ENCODE measurements around the gene HDLBP.

HDLBP gene

DNA sequence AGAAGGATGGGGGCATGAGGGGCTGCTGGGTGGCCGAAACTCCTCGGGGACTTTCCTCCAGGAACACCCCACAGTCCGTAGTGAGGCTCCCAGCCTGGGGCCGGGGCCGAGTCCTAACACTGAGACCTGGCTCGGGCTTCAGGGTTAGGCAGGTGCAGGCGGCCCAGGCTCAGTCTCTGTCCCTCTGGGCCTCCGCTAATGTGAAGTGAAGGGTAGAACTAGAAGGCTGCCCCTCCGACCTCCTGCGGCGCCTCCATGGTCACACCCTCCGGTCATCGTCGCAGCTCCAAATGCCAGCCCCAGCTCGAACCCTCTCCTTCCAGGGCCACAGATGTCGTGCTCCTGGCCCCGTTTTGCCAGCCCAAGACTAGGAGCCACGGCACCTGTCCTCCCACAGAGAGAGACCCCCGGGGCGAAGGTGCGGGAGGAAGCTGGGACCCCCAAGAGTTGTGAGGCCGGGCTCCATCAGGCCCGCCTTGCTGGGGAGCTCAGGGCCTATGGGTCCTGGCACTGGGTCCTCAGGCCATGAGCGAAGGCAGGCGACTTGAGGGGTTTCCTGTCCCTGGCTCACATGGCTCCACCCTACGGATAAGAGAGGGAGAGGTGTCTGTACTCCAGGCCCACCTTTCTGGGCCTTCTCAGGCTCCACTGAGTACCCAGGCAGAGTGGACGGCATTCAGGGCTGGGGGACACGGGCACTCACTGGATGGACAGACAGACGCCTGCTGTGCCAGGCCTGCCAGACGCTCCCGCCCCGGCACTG lies 126.2 kb downstream of the HDLBP start:
- DNase-seq = no peak

DNA sequence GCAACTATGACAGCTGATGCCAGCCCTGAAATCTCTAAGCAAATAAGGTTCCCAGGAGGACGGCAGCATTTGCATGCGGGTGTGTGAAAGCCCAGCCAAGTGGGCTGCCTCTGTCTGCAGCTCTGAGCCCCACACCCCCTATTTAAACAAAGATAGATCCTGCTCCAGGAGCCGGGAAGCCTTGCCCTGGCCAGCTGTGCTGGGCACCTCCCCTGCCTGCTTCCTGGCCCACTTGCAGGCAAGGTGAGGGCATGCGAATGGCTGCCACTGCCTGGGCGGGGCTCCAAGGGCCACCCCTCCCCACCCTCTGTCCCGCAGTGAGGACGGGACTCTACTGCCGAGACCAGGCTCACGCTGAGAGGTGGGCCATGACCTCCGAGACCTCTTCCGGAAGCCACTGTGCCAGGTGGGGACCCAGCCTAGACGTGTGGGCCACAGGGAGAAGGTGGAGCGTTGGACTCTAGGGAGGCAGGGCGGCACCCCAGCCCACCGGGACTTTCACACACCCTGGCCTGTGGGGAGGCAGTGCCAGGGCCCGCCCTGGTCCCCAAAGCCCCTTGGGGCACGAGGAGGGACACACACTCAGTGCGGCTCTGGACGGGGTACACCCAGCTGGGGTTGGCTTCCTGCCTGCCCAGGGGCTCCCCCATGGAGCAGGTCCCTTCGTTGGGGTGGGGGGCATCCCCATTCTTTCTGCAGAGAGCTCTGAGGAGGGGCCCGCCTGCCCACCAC lies 126.9 kb downstream of the HDLBP start, which contains the start of gene ANO7:
Gene ANO7 (plus strand): TSS at position 317 of the 732 bp plus-strand sequence. CDS start 1,387 bp downstream, outside the sequence.
- no peak for DNase-seq

DNA sequence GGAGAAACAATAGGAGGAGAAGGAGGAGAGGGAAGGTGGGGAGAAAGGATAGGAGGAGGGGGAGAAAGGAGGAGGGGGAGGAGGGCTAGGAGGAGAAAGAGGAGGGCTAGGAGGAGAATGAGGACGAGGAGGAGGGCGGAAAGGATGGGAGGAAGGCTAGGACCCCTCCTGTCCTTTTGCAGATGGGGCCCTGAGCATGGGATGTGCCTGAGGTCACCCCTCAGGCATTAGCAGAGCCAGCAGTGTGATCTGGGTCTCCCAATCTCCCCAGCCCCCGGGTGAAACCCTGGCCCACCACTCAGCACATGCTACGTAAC lies 127.6 kb downstream of the HDLBP start:
- DNase-seq = no peak

DNA sequence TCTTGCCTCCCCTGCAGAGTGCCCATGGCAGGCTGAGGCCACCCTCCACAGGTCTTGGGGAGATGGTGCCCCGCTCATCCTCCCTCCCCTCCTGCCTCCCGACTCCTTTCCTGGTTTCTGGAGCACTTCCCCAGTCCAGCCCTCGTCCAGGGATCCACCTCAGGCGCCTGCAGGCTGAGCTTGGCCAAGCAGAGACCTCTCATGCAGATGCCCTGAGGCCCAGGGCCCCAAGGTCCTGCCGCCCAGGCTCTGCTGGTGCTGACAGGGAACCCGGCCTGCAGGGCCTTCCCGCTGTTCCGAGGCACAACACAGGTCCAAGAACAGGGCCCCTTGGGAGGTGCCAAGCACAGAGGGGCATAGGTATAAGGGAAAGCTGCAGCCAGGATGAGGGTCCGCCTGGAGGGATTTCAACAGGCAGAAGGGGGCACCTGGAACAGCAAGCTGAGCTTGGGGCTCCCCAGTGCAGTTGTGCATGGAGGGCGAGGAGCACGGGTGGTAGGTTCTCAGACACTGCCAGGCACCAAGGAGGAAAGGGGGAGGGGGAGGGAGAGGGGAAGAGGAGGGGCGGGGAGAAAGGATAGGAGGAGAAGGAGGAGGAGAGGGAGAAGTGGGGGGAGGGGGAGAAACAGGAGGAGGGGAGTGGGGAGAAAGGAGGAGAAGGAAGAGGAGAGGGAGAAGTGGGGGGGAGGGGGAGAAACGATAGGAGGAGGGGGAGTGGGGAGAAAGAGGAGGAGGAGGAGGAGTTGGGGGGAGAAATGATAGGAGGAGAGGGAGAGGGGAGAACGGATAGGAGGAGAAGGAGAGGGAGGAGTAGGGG lies 128.2 kb downstream of the HDLBP start:
- DNase-seq = no peak

DNA sequence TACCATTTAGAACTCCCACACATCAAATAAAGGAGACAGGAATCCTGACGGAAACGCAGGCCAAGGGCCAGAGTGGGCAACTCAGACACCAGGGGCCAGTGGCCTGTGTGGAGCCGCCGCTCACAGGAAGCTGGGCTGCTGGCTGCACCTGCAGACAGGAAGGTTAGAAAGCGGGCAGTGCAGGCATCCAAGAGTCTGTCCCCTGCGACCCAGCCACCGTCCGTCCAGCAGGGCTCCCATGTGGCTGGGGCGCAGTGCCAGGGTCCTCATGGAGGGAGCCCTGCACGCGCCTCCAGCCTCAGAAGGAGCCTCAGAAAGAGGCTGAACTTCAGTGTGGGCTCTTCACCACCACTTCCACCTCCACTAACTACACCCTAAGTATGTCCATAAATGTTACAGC lies 129.5 kb downstream of the HDLBP start:
- DNase-seq = no peak

DNA sequence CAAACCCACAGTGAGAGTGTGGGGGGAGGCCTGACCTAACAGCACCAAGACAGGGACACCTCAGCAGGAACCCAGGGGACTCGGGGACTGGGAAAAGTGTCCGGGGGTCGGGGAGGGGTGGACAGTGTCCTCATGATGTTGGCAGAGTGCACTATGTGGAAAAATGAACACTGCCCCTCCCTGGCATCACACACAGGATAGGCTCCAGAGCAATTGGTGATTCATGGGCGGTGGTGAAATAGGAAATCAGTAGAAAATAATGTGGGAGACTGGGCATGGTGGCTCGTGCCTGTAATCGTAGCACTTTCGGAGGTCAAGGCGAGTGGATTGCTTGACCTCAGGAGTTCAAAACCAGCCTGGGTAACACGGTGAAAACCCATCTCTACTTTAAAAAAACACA lies 130.6 kb downstream of the HDLBP start:
- DNase-seq = no peak

DNA sequence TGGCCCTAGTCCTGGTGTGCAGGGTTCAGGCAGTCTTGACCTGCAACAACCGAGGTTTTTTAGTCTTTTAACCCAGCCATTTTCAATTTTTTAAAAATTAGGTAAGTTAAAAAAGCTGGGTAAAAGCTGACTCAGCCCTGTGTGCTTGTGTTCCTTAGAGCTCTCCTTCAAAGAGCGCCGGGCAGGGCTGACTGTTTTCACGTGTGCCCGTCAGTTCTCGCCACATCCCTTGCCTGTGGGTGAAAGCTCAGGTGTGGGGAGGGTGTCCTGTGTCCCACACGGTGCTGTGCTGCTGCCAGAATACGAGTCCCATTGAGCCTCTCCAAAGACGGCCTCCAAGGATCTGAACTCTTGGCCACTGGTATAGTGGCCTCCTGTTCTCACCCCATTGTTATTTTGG lies 132.3 kb downstream of the HDLBP start:
- no peak for DNase-seq

DNA sequence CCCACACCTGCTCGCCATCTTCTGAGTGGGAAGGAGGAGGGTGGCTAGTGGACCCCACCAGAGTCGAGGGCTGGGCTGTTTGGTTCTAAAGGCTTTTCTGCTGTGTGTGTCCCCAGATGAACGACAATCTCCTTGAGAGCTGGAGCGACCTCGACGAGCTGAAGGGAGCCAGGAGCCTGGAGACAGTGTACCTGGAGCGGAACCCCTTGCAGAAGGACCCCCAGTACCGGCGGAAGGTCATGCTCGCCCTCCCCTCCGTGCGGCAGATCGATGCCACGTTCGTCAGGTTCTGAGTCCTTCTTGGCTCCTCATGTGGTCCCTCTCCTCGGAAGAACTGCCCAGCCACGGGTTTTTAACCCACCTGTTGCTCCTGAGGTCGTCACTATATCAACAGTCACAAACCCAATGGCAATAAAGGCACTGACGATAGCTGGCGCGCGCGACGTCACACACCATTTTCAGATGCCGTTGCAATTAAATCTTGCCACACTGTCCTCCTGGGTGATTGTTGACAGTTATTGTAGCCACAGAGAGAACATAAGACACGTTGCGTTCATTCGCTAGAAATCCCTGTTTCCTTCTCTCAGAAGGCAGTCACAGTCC lies 132.8 kb downstream of the HDLBP start:
- no peak for DNase-seq

DNA sequence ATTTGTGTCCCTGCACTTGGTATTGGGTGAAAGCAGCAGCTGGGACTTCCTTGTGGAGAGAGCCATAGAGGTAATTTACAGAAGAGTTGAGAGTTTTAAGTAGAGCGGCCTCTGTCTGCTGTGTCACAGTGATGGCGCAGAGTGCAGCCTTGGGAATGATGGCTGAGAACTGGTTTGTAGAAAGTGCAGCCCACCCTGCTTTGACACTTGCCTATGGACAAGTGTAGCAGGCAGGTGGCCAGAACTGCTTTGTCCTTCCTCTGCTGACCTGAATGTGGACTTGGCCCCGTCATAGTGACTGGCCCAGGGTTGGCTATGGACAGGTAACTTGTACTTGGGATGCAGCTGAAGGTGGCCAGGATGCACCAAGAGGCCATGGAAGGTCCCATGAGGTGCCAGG lies 133.3 kb downstream of the HDLBP start:
- DNase-seq = no peak

DNA sequence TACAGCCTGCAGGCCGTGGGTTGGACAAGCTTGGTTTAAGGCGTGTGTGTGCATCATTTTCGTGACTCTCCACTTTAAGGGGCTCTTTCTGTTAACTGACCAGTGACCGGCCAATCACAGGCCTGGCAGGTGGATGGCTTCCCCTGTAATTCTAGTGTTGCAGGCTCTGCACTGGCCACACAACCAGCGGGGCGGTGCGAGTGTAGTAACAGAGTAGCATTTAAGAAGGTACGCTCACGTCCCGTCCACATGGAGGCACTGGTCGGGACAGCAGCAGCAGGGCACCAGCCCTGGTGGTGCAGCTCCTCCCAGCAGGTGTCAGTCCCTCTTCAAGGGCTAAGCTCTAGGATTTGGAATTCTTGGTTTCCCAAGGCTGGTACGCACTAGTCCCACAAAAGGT lies 135.0 kb downstream of the HDLBP start:
- no peak for DNase-seq

DNA sequence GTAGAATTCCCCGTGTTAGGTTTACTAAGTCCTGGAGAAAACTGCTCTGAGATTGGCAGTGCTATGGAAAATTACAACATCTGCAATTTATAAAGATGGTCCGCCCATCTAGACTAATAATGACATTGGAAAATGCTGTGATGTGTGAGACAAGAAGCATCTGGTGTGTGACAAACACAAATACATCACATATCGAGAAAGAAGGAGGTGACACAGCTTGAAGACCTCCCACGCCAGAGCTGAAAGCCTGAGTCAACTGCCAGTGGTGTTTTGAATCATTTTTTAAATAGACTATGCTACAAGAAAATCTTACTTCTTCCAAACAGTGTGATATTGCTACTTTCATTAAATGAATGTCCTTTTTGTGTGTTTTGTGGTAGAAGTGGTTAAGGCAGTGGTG lies 135.6 kb downstream of the HDLBP start:
- DNase-seq = no peak

DNA sequence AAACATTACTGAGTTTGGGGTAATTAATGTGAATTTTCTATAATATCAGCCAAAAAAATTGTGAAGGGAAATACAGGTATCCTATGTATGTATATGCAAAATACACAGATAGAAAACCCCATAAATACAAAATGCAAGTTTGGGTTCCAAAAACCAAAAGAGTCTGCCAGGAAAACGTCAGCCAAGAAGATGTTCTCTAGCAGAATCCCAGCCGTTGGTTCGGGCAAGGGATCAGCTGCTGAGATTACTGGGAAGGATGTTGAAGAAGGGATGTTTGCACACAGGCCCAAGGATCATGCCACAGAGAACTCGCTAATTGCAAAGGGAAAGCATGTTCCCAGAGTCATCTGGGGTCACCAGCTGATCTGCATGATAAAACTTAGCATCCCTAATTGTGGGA lies 136.5 kb downstream of the HDLBP start:
- DNase-seq = no peak

DNA sequence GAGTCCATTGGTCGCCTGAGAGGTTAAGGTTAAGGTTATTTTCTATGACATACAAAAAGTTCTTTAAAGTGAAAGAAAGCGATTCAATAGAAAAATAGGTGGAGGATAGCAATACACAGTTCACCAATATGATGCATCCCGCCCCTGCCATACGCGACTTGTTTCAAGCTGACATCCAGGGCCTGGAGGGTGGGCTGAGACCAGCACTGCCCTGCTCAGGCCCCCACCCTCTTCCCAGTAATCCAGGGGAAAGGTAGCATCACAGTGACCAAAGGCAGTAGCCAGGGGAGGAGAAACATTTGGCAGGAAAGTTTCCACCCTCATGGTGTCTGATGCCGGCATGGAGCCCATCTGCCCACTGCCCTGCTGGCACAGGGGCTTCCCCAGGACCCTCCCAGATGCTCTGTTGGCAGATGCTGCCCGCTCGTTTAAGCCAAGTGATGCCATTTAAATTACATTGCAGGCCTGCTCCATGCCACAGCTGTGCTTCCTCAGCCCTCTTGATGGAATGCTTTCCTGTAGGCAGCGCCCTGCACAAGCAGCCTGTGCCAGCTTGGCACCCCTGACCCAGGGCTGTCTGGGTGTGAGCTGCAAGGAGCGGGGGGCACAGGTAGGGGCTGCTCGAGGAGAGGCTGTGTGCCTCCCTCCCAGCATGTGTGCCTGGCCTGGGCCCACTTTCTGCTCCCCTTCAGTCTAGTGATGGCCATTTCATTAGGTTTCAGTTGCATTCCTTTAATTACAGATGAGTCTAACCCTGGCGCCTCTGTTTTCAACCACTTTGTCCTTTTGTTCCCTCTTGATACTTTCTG lies 137.7 kb downstream of the HDLBP start:
- DNase-seq = no peak

Data from NCI-H446 treated with DMSO at 0.1 percent for 48 hours (cell line).